22Rv1 (cell line): ENCODE data around the gene MAML1.
A peak's percentile ranks its signal among the peaks of the same experiment; 100 is the strongest.

Experiments used
- H3K27ac ChIP-seq: fragments of 450-650 bp; 2 replicates; pipeline ENCODE4 v1.5.1; 2017
- ZFX ChIP-seq: fragments of 450-650 bp; IDR thresholded peaks from 2 replicates; pipeline ENCODE4 v1.6.1; 2017; ENCODE audit warnings: antibody characterized with exemption, borderline replicate concordance
- TF ChIP-seq, protein P1 (sequence below): fragments of 450-650 bp; IDR thresholded peaks from 2 replicates; pipeline ENCODE4 v1.5.1; 2017; ENCODE audit warnings: mild to moderate bottlenecking

MAML1 gene

DNA sequence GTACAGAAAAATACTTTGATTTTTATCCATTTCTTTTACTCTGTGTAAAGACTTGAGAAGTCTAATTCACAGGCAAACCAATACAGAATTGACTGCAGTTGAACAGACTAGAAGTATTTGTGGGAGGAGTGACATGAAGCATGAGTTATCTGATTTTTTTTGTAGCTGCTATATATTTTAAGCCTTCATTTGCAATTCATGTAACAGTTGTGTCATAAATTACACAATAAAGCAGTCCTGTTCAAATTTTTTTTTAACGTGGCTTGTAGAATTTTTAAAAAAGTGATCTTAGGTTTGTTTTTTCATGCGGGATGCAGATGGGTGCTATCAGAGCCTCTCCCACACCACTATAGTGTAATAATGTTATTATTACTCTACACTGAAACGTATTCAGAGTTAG lies 2.9 kb upstream of the MAML1 start:
- TF ChIP-seq, protein P1, sequence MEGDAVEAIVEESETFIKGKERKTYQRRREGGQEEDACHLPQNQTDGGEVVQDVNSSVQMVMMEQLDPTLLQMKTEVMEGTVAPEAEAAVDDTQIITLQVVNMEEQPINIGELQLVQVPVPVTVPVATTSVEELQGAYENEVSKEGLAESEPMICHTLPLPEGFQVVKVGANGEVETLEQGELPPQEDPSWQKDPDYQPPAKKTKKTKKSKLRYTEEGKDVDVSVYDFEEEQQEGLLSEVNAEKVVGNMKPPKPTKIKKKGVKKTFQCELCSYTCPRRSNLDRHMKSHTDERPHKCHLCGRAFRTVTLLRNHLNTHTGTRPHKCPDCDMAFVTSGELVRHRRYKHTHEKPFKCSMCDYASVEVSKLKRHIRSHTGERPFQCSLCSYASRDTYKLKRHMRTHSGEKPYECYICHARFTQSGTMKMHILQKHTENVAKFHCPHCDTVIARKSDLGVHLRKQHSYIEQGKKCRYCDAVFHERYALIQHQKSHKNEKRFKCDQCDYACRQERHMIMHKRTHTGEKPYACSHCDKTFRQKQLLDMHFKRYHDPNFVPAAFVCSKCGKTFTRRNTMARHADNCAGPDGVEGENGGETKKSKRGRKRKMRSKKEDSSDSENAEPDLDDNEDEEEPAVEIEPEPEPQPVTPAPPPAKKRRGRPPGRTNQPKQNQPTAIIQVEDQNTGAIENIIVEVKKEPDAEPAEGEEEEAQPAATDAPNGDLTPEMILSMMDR, result no peak
- H3K27ac ChIP-seq, result peak overlapping the region; percentile 84; the same call in 1 of the 2 replicates

- peak overlapping the region; percentile 84 for H3K27ac ChIP-seq
- TF ChIP-seq, protein P1, result no peak
- no peak for TF ChIP-seq ZFX
These were observed 2.3 kb upstream of the MAML1 start for GRCh38 chr5:179730356-179730755.

GRCh38 chr5:179730852-179731251 lies 1.8 kb upstream of the MAML1 start:
- TF ChIP-seq ZFX, result no peak
- TF ChIP-seq, protein P1, result no peak
- peak overlapping the region; percentile 84 for H3K27ac ChIP-seq

- H3K27ac ChIP-seq, result peak overlapping the region; percentile 84
- TF ChIP-seq ZFX, result no peak
- TF ChIP-seq, protein P1, result no peak
These were observed 721 bp upstream of the MAML1 start for GRCh38 chr5:179731791-179732411.

DNA sequence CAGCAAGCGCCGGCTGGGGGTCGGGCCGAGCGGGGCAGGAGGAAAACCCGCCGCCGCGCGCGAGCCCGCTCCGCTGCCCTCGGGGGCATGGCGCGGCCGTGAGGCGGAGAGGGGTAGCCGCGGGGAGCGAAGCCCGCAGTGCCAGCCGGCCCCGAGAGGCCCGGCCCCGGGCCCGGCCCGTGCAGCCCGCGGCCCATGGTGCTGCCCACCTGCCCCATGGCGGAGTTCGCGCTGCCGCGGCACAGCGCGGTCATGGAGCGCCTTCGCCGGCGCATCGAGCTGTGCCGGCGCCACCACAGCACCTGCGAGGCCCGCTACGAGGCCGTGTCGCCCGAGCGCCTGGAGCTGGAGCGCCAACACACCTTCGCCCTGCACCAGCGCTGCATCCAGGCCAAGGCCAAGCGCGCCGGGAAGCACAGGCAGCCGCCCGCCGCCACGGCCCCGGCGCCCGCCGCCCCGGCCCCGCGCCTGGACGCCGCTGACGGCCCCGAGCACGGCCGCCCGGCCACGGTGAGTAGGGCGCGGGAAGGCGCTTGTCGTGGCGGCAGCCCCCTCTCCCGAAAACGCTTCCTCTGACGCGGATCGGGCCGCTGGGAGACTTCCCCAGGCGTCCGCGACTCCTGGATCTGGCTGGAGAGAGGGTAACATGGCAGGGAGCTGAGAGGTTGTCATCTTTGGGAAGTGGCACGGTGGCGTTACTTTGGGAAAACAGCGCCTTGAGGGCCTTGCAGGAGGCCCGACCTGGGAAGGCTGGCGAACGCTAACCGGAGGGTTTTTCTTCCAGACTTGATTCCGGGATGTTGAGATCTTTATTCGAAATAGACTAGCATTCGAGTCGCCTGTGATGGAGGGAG lies 523 bp downstream of the MAML1 start:
- no peak for TF ChIP-seq ZFX
- TF ChIP-seq, protein P1, result no peak

GRCh38 chr5:179733772-179734126 lies 1.1 kb downstream of the MAML1 start:
- H3K27ac ChIP-seq, result peak overlapping the region; percentile 84
- TF ChIP-seq, protein P1, result no peak
- TF ChIP-seq ZFX, result no peak

More for the DNA sequence above, 523 bp downstream of the MAML1 start:
- H3K27ac ChIP-seq, result peak overlapping the region; percentile 84
